Panc1 (cell line): ENCODE data around the gene GAL3ST1. TPM values are rescaled to one million over a fixed set of nuclear protein-coding genes. Genes with fewer than 3 reads are reported as not detected.

ENCODE experiments used
- ATAC-seq: fragments of 200-7000 bp; cut with Tn5 transposase; 2 replicates; pipeline ENCODE4 v1.9.1; 2020; ENCODE audit warnings: mild to moderate bottlenecking, moderate library complexity
- BruUV-seq: library from RNA; stranded (reverse); fragments of 400-500 nt; replicated peaks from 2 replicates; lab custom pipeline; 2021; lab: Mats Ljungman, UMichigan
- CTCF ChIA-PET: fragments of 300-600 bp; sonication (Branson Sonifier 250); formaldehyde crosslinking; loops from one replicate; lab custom pipeline; 2022; ENCODE audit warnings: antibody characterized with exemption; lab: Charles Lee
- POLR2A ChIA-PET: fragments of 300-600 bp; sonication (Branson Sonifier 250); formaldehyde crosslinking; loops from one replicate; lab custom pipeline; 2022; ENCODE audit warnings: antibody characterized with exemption; lab: Charles Lee
- DNase-seq: peaks from one replicate; pipeline ENCODE4 v3.0.0-alpha.2; 2010; ENCODE audit warnings: low read depth, low spot score
- H3K27ac ChIP-seq: 2 replicates; pipeline ENCODE4 v1.5.1; 2011; ENCODE audit warnings: mild to moderate bottlenecking, low read length, inconsistent platforms
- H3K27me3 ChIP-seq: fragments of 200-500 bp; sonication (Bioruptor generic); 2 replicates; pipeline ENCODE4 v1.6.0; 2014; ENCODE audit warnings: low read length, inconsistent platforms; ENCODE audit not compliant: control insufficient read depth, insufficient read depth
- H3K36me3 ChIP-seq: fragments of 200-500 bp; sonication (Bioruptor generic); 2 replicates; pipeline ENCODE4 v1.5.1; 2014; ENCODE audit warnings: inconsistent platforms, mild to moderate bottlenecking, low read length, moderate library complexity; ENCODE audit not compliant: control insufficient read depth, insufficient read depth
- H3K4me1 ChIP-seq: 2 replicates; pipeline ENCODE4 v1.5.1; 2011; ENCODE audit warnings: inconsistent platforms, mild to moderate bottlenecking, low read length, moderate library complexity; ENCODE audit not compliant: control insufficient read depth, insufficient read depth
- H3K4me3 ChIP-seq, 2 experiments: 2 replicates each; pipeline ENCODE4 v1.5.1; 2011 to 2012; ENCODE audit warnings: low read depth in 2 of 2, low read length in 2 of 2, mild to moderate bottlenecking in 2 of 2, inconsistent platforms in 1 of 2, moderate library complexity in 1 of 2
- H3K9me3 ChIP-seq: fragments of 200-500 bp; sonication (Bioruptor generic); 2 replicates; pipeline ENCODE4 v1.5.1; 2014; ENCODE audit warnings: low read depth, mild to moderate bottlenecking, inconsistent platforms, low read length, moderate library complexity; ENCODE audit not compliant: control insufficient read depth, insufficient read depth
- POLR2AphosphoS5 ChIP-seq: IDR thresholded peaks from 2 replicates; pipeline ENCODE4 v1.6.1; 2012; ENCODE audit warnings: mild to moderate bottlenecking, low read depth, low read length, moderate library complexity
- REST ChIP-seq, 2 experiments: IDR thresholded peaks; 2 replicates each; pipeline ENCODE4 v1.6.1; 2011 to 2012; ENCODE audit warnings: low read depth in 2 of 2, control low read depth in 1 of 2, low read length in 1 of 2, mild to moderate bottlenecking in 1 of 2, moderate library complexity in 1 of 2; ENCODE audit not compliant: insufficient read depth in 1 of 2
- SIN3A ChIP-seq: IDR thresholded peaks from 2 replicates; pipeline ENCODE4 v1.6.1; 2012; ENCODE audit warnings: low read depth, mild to moderate bottlenecking, low read length, moderate library complexity, borderline replicate concordance; ENCODE audit not compliant: insufficient read depth
- TCF7L2 ChIP-seq: IDR thresholded peaks from 2 replicates; pipeline ENCODE4 v1.6.1; 2011; ENCODE audit warnings: mild to moderate bottlenecking, low read depth, low read length, inconsistent platforms
- in situ Hi-C: cut with HindIII; loops from 2 replicates; pipeline ENCODE4 v1.10.0; 2016; ENCODE audit warnings: low sequenced_read_pairs, low pct_unique_long_range_greater_than_20kb
- intact Hi-C: fragments of 100-400 bp; cut with micrococcal nuclease; formaldehyde crosslinking; loops from one replicate; pipeline ENCODE4 v1.10.0; 2022; ENCODE audit not compliant: unreplicated experiment
- total RNA-seq: library from RNA; stranded (reverse); gene quantifications from one replicate; pipeline ENCODE4 v1.2.1, GENCODE V29; 2021; ENCODE audit not compliant: unreplicated experiment
- TF ChIP-seq, protein P1 (sequence below): fragments of 450-650 bp; IDR thresholded peaks from 2 replicates; pipeline ENCODE4 v1.5.1; 2017; ENCODE audit warnings: mild to moderate bottlenecking

Gene GAL3ST1
- total RNA-seq, 1 experiment from 2014 or later: 1.1 TPM

GRCh38 chr22:30519842-30520425 is 54.5 kb downstream of the GAL3ST1 start:
- TF ChIP-seq TCF7L2: no peak
- no peak for TF ChIP-seq REST (IDR thresholded peaks at IDR 0.05; ENCODE audit: insufficient read depth in 1 of 2, low read depth in 2 of 2, low read length in 1 of 2)
- TF ChIP-seq, protein P1, sequence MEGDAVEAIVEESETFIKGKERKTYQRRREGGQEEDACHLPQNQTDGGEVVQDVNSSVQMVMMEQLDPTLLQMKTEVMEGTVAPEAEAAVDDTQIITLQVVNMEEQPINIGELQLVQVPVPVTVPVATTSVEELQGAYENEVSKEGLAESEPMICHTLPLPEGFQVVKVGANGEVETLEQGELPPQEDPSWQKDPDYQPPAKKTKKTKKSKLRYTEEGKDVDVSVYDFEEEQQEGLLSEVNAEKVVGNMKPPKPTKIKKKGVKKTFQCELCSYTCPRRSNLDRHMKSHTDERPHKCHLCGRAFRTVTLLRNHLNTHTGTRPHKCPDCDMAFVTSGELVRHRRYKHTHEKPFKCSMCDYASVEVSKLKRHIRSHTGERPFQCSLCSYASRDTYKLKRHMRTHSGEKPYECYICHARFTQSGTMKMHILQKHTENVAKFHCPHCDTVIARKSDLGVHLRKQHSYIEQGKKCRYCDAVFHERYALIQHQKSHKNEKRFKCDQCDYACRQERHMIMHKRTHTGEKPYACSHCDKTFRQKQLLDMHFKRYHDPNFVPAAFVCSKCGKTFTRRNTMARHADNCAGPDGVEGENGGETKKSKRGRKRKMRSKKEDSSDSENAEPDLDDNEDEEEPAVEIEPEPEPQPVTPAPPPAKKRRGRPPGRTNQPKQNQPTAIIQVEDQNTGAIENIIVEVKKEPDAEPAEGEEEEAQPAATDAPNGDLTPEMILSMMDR: no peak
- no peak for ATAC-seq
- CTCF ChIA-PET: interaction anchor here (0.6 kb wide), 1 partner anchor 121 kb away, joined by 4 read pairs; no protein-coding TSS in a partner anchor
- no peak for DNase-seq
- intact Hi-C loops: no loop called here
- H3K36me3 ChIP-seq: no peaks in the 10 kb centered on the region
- H3K27me3 ChIP-seq: no peaks in the 10 kb centered on the region
- BruUV-seq: no TSS peak
- POLR2A ChIA-PET: no interaction called here
- no peak overlapping the region for H3K4me3 ChIP-seq
- in situ Hi-C loops: no loop called here
- no peaks in the 10 kb centered on the region for H3K9me3 ChIP-seq
- no peak overlapping the region for H3K27ac ChIP-seq
- H3K4me1 ChIP-seq: no peaks in the 10 kb centered on the region

- CTCF ChIA-PET: no interaction called here
- POLR2A ChIA-PET: interaction anchor here (0.5 kb wide), 1 partner anchor 10 kb away, joined by 10 read pairs; no protein-coding TSS in a partner anchor
- Histone ChIP-seq H3K9me3 (no peaks in the 10 kb centered on the region), H3K27ac (no peak overlapping the region), H3K4me1 (no peaks in the 10 kb centered on the region), H3K36me3 (no peaks in the 10 kb centered on the region), H3K27me3 (no peaks in the 10 kb centered on the region), H3K4me3 (no peak overlapping the region)
- no peak for TF ChIP-seq REST (IDR thresholded peaks at IDR 0.05; ENCODE audit: insufficient read depth in 1 of 2, low read depth in 2 of 2, low read length in 1 of 2)
- no peak for TF ChIP-seq TCF7L2
- no peak for TF ChIP-seq SIN3A
- TF ChIP-seq, protein P1: no peak
- TF ChIP-seq POLR2AphosphoS5: no peak
- intact Hi-C loops (no loop called here), in situ Hi-C loops (no loop called here)
- no peak for DNase-seq
- BruUV-seq: no TSS peak
- no peak for ATAC-seq
Observed at GRCh38 chr22:30516731-30517130, 57.7 kb downstream of the GAL3ST1 start.
